K562 (cell line): Measurements from ENCODE around the gene AQP1. TPM values are rescaled to one million over a fixed set of nuclear protein-coding genes. Genes with fewer than 3 reads are reported as not detected.

Experiments
- ATAC-seq: fragments of 200-7000 bp; cut with Tn5 transposase; 3 replicates; pipeline ENCODE4 v1.9.1; 2020; ENCODE audit warnings: moderate library complexity
- BruUV-seq: library from RNA; stranded (reverse); fragments of 400-500 nt; replicated peaks from 2 replicates; lab custom pipeline; 2021; lab: Mats Ljungman, UMichigan
- CTCF ChIA-PET: fragments of 300-600 bp; formaldehyde crosslinking; extraction: SDS; loops from one replicate; lab custom pipeline; 2021; ENCODE audit warnings: low intra/inter-chr PET ratio; lab: Yijun Ruan, JAX
- POLR2A ChIA-PET: fragments of 300-600, 350-650 bp; sonication (Branson Sonifier 250); formaldehyde crosslinking; extraction: SDS; loops from one replicate; lab custom pipeline; 2021; ENCODE audit warnings: antibody characterized with exemption, inconsistent platforms; lab: Yijun Ruan, JAX
- DNase-seq, 4 experiments: peaks; one replicate each; pipeline versions ENCODE4 v3.0.0 to v3.0.0-alpha.2; 2011 to 2018; ENCODE audit warnings: low spot score in 3 of 4, mixed read lengths in 3 of 4; ENCODE audit errors: extremely low read depth in 1 of 4
- FAIRE-seq: peaks from 2 replicates; lab custom pipeline; 2011; peaks lifted over from hg19 to GRCh38; lab: Jason Lieb, UNC
- H2AFZ ChIP-seq: 2 replicates; pipeline ENCODE4 v1.6.0; 2011; ENCODE audit warnings: low read depth, low read length, control low read depth, inconsistent platforms
- H3K27ac ChIP-seq: fragments of 200-600 bp; 3 replicates; pipeline ENCODE4 v1.8.0; 2011; ENCODE audit warnings: low read depth, mild to moderate bottlenecking, control low read depth, inconsistent platforms, low read length, moderate library complexity, mixed read lengths; ENCODE audit errors: extremely low read depth
- H3K27me3 ChIP-seq, 2 experiments: fragments of 300-600 bp in 1 of 2; 2 replicates in 1 of 2; 3 replicates in 1 of 2; pipeline versions ENCODE4 v1.6.0 to v1.8.0; 2011; ENCODE audit warnings: inconsistent platforms in 2 of 2, low read length in 2 of 2, mild to moderate bottlenecking in 1 of 2, mixed read lengths in 1 of 2, moderate library complexity in 1 of 2; ENCODE audit not compliant: control insufficient read depth in 2 of 2, insufficient read depth in 2 of 2
- H3K36me3 ChIP-seq: fragments of 300-600 bp; 3 replicates; pipeline ENCODE4 v1.8.0; 2011; ENCODE audit warnings: mild to moderate bottlenecking, low read length, inconsistent platforms; ENCODE audit not compliant: control insufficient read depth, insufficient read depth
- H3K4me1 ChIP-seq, 2 experiments: fragments of 200-600 bp in 1 of 2; replicated peaks in 1 of 2; 2 replicates in 1 of 2; 3 replicates in 1 of 2; pipeline versions ENCODE4 v1.5.1 to v1.8.0; 2011; ENCODE audit warnings: inconsistent platforms in 2 of 2, low read length in 2 of 2, mild to moderate bottlenecking in 1 of 2, mixed read lengths in 1 of 2, moderate library complexity in 1 of 2; ENCODE audit not compliant: control insufficient read depth in 2 of 2, insufficient read depth in 2 of 2
- H3K4me2 ChIP-seq: 2 replicates; pipeline ENCODE4 v1.6.1; 2011; ENCODE audit warnings: low read length, control low read depth, inconsistent platforms, mixed read lengths; ENCODE audit not compliant: insufficient read depth
- H3K4me3 ChIP-seq: fragments of 200-600 bp; sonication (generic), shearing (Covaris generic); 2 replicates; pipeline ENCODE4 v1.5.1; 2016; ENCODE audit warnings: control low read depth, inconsistent platforms
- H3K79me2 ChIP-seq: fragments of 200-600 bp; 3 replicates; pipeline ENCODE4 v1.8.0; 2011; ENCODE audit warnings: low read length, inconsistent platforms; ENCODE audit not compliant: control insufficient read depth, insufficient read depth
- H3K9ac ChIP-seq, 2 experiments: 2 replicates each; pipeline versions ENCODE4 v1.6.0 to v1.6.1; 2011; ENCODE audit warnings: low read depth in 2 of 2, low read length in 2 of 2, control low read depth in 1 of 2, inconsistent platforms in 1 of 2, mild to moderate bottlenecking in 1 of 2, mixed read lengths in 1 of 2; ENCODE audit not compliant: insufficient read depth in 1 of 2
- H3K9me1 ChIP-seq: one replicate; pipeline ENCODE4 v1.6.0; 2011; ENCODE audit warnings: inconsistent platforms, mild to moderate bottlenecking, low read length, moderate library complexity; ENCODE audit not compliant: control insufficient read depth, insufficient read depth
- H3K9me3 ChIP-seq: replicated peaks from 2 replicates; pipeline ENCODE4 v1.5.1; 2011; ENCODE audit warnings: low read depth, low read length, inconsistent platforms; ENCODE audit not compliant: control insufficient read depth, insufficient read depth
- H4K20me1 ChIP-seq: replicated peaks from 2 replicates; pipeline ENCODE4 v1.6.1; 2011; ENCODE audit warnings: low read length, inconsistent platforms, mixed read lengths; ENCODE audit not compliant: control insufficient read depth, insufficient read depth
- ETV5 ChIP-seq: sonication (generic); formaldehyde crosslinking; IDR thresholded peaks from 2 replicates; pipeline ENCODE4 v1.4.0; 2020; ENCODE audit warnings: low read depth, mild to moderate bottlenecking, missing genetic modification reagents
- GABPA ChIP-seq: fragments of 200-800 bp; sonication (Bioruptor generic); conservative IDR thresholded peaks from 2 replicates; pipeline ENCODE4 v1.6.1; 2016; ENCODE audit warnings: low read depth, missing genetic modification characterization, missing compliant biosample characterization
- HIVEP1 ChIP-seq: fragments of 250-450 bp; sonication (Bioruptor Pico); IDR thresholded peaks from 2 replicates; pipeline ENCODE4 v1.4.0; 2020; ENCODE audit warnings: mild to moderate bottlenecking
- JUNB ChIP-seq: fragments of 450-650 bp; formaldehyde crosslinking; conservative IDR thresholded peaks from 2 replicates; pipeline ENCODE4 v1.4.0; 2020; ENCODE audit warnings: mild to moderate bottlenecking
- KHSRP ChIP-seq: fragments of 450-650 bp; IDR thresholded peaks from 2 replicates; pipeline ENCODE4 v1.6.1; 2017
- LEF1 ChIP-seq: fragments of 450-650 bp; IDR thresholded peaks from 2 replicates; pipeline ENCODE4 v1.6.1; 2016; ENCODE audit warnings: mild to moderate bottlenecking
- U2AF1 ChIP-seq: fragments of 200-400 bp; formaldehyde crosslinking; optimal IDR thresholded peaks from 2 replicates; pipeline ENCODE3; 2017; ENCODE audit warnings: mild to moderate bottlenecking, low read depth, low read length, moderate library complexity
- ZBTB17 ChIP-seq: fragments of 450-650 bp; formaldehyde crosslinking; IDR thresholded peaks from 2 replicates; pipeline ENCODE4 v1.4.0; 2020; ENCODE audit warnings: mild to moderate bottlenecking
- ZNF253 ChIP-seq: fragments of 250-450 bp; sonication (Bioruptor Pico); conservative IDR thresholded peaks from 2 replicates; pipeline ENCODE4 v1.6.1; 2021; ENCODE audit warnings: mild to moderate bottlenecking
- ZNF551 ChIP-seq: fragments of 250-450 bp; sonication (Bioruptor Pico); IDR thresholded peaks from 2 replicates; pipeline ENCODE4 v1.5.0; 2021; ENCODE audit warnings: mild to moderate bottlenecking, moderate library complexity
- ZNF561 ChIP-seq: fragments of 450-650 bp; formaldehyde crosslinking; conservative IDR thresholded peaks from 2 replicates; pipeline ENCODE4 v1.4.0; 2020; ENCODE audit warnings: mild to moderate bottlenecking, moderate library complexity
- ZNF696 ChIP-seq: fragments of 250-450 bp; sonication (Bioruptor Pico); conservative IDR thresholded peaks from 2 replicates; pipeline ENCODE4 v1.4.0; 2020; ENCODE audit warnings: mild to moderate bottlenecking, moderate library complexity
- ZNF79 ChIP-seq: fragments of 250-450 bp; sonication (Bioruptor Pico); IDR thresholded peaks from 2 replicates; pipeline ENCODE4 v1.4.0; 2020; ENCODE audit warnings: low read depth, mild to moderate bottlenecking, moderate library complexity
- WGBS: fragments of 100-300 bp; shearing (Covaris generic); methylation state at CpG from one replicate; pipeline ENCODE4 v1.1.6; 2016; ENCODE audit warnings: low coverage, mixed read lengths; ENCODE audit not compliant: insufficient coverage; ENCODE audit errors: missing lambda C conversion rate; 5-methylcytosine and 5-hydroxymethylcytosine counted together
- in situ Hi-C: fragments of 300-500 bp; cut with MboI; formaldehyde crosslinking; loops from 4 replicates; pipeline ENCODE4 v1.15.0; 2018; ENCODE audit warnings: inconsistent platforms, mixed read lengths
- intact Hi-C: fragments of 100-400 bp; cut with micrococcal nuclease; formaldehyde crosslinking; loops from 2 replicates; pipeline ENCODE4 v1.14.2; 2022
- polyA plus RNA-seq, 8 experiments: library from polyadenylated mRNA; depleted of rRNA in 4 of 8; stranded (reverse) in 5 of 8; unstranded in 3 of 8; fragments of >200 nt; fragmentation: Nextera tagmentation in 2 of 8; fragmentation: Illumina TruSeq in 1 of 8; extraction: Ambion mirVana in 2 of 8; extraction: Trizol in 1 of 8; gene quantifications; 2 replicates each; pipeline versions ENCODE4 v1.2.1 to v1.2.3, GENCODE V29; 2011 to 2014; ENCODE audit warnings: inconsistent platforms in 1 of 8, missing spikeins in 1 of 8
- total RNA-seq, 7 experiments: library from RNA; depleted of rRNA in 6 of 7; stranded (reverse); fragments of >200 nt in 6 of 7; fragmentation: Illumina TruSeq in 2 of 7; extraction: Trizol in 2 of 7; gene quantifications; 2 replicates each; pipeline versions ENCODE4 v1.2.1 to v1.2.3, GENCODE V29; 2011 to 2021; ENCODE audit warnings: low replicate concordance in 1 of 7
- TF ChIP-seq, protein P1 (sequence below), 2 experiments: IDR thresholded peaks; 2 replicates each; pipeline ENCODE4 v1.6.1; 2011; ENCODE audit warnings: borderline replicate concordance in 1 of 2, control low read depth in 1 of 2, low read depth in 1 of 2, low read length in 1 of 2, mild to moderate bottlenecking in 1 of 2, mixed read lengths in 1 of 2, moderate library complexity in 1 of 2; ENCODE audit not compliant: insufficient read depth in 1 of 2, insufficient read length in 1 of 2, poor library complexity in 1 of 2, severe bottlenecking in 1 of 2; ENCODE audit errors: extremely low read depth in 1 of 2
- TF ChIP-seq, protein P2 (sequence below), 2 experiments: fragments of 450-650 bp; IDR thresholded peaks; 2 replicates each; pipeline ENCODE4 v1.6.1; 2016
- TF ChIP-seq, protein P3 (sequence below): fragments of 250-450 bp; sonication (Bioruptor Pico); IDR thresholded peaks from 2 replicates; pipeline ENCODE4 v1.9.0; 2021; ENCODE audit warnings: mild to moderate bottlenecking
- TF ChIP-seq, protein P4 (sequence below), 3 experiments: IDR thresholded peaks in 2 of 3; conservative IDR thresholded peaks in 1 of 3; 2 replicates each; pipeline ENCODE4 v1.5.1; 2011 to 2012; ENCODE audit warnings: low read length in 3 of 3, mild to moderate bottlenecking in 3 of 3, control low read depth in 2 of 3, improper control_type of control experiment in 1 of 3, inconsistent platforms in 1 of 3, low read depth in 1 of 3, mixed read lengths in 1 of 3, moderate library complexity in 1 of 3; ENCODE audit not compliant: insufficient read depth in 2 of 3

Gene AQP1
- total and polyA plus RNA-seq, 9 of the 15 experiments (the other 6 are each of a cell fraction or from before 2014, with no cell fraction given), result 0.18 to 12.6 (median 4.1) TPM

DNA sequence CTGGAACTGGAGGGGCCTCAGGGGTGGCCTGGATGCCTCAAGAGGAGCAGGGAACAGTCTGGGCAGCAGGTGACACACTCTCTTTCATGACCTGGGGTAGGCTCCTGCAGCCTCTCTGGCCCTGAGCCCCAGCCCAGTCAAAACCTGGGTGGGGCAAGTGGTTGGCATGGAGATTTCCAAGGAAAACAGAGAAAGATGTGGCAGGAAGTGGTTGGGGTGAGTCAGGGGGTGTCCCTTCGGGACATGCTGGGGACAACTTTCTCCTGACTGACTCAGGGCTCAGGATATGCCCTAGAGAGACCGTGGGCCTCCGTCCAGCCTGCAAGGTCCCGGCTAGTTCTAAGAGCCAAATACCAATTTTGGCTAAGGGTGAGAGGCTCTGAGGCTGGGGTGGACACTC, 2.9 kb downstream of the AQP1 start:
- POLR2A ChIA-PET, result interaction anchor here (0.6 to 1.4 kb wide), 3 partner anchors 16 to 1828 kb away, joined by 3 read pairs; no protein-coding TSS in a partner anchor
- CTCF ChIA-PET, result no interaction called here
- in situ Hi-C loops, result no loop called here
- TF ChIP-seq ZNF253 (no peak), KHSRP (no peak), ZNF696 (CRISPR knock-in tag) (no peak), ETV5 (CRISPR knock-in tag) (peak; percentile 65), ZNF551 (no peak), ZBTB17 (CRISPR knock-in tag) (no peak), JUNB (CRISPR knock-in tag) (no peak), HIVEP1 (CRISPR knock-in tag) (no peak), U2AF1 (no peak), LEF1 (no peak), GABPA (tag) (peak; percentile 65), ZNF561 (CRISPR knock-in tag) (no peak), ZNF79 (CRISPR knock-in tag) (no peak)
- TF ChIP-seq, protein P1, sequence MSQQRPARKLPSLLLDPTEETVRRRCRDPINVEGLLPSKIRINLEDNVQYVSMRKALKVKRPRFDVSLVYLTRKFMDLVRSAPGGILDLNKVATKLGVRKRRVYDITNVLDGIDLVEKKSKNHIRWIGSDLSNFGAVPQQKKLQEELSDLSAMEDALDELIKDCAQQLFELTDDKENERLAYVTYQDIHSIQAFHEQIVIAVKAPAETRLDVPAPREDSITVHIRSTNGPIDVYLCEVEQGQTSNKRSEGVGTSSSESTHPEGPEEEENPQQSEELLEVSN (IDR thresholded peaks at IDR 0.05; ENCODE audit: borderline replicate concordance in 1 of 2, extremely low read depth in 1 of 2, insufficient read depth in 1 of 2, insufficient read length in 1 of 2, low read depth in 1 of 2, low read length in 1 of 2, poor library complexity in 1 of 2, severe bottlenecking in 1 of 2), result peak in 1 of 2 experiments; percentile 1
- TF ChIP-seq, protein P2, sequence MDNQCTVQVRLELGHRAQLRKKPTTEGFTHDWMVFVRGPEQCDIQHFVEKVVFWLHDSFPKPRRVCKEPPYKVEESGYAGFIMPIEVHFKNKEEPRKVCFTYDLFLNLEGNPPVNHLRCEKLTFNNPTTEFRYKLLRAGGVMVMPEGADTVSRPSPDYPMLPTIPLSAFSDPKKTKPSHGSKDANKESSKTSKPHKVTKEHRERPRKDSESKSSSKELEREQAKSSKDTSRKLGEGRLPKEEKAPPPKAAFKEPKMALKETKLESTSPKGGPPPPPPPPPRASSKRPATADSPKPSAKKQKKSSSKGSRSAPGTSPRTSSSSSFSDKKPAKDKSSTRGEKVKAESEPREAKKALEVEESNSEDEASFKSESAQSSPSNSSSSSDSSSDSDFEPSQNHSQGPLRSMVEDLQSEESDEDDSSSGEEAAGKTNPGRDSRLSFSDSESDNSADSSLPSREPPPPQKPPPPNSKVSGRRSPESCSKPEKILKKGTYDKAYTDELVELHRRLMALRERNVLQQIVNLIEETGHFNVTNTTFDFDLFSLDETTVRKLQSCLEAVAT (IDR thresholded peaks at IDR 0.05), result no peak
- TF ChIP-seq, protein P3, sequence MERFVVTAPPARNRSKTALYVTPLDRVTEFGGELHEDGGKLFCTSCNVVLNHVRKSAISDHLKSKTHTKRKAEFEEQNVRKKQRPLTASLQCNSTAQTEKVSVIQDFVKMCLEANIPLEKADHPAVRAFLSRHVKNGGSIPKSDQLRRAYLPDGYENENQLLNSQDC (CRISPR knock-in tag), result no peak
- TF ChIP-seq, protein P4, sequence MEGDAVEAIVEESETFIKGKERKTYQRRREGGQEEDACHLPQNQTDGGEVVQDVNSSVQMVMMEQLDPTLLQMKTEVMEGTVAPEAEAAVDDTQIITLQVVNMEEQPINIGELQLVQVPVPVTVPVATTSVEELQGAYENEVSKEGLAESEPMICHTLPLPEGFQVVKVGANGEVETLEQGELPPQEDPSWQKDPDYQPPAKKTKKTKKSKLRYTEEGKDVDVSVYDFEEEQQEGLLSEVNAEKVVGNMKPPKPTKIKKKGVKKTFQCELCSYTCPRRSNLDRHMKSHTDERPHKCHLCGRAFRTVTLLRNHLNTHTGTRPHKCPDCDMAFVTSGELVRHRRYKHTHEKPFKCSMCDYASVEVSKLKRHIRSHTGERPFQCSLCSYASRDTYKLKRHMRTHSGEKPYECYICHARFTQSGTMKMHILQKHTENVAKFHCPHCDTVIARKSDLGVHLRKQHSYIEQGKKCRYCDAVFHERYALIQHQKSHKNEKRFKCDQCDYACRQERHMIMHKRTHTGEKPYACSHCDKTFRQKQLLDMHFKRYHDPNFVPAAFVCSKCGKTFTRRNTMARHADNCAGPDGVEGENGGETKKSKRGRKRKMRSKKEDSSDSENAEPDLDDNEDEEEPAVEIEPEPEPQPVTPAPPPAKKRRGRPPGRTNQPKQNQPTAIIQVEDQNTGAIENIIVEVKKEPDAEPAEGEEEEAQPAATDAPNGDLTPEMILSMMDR (IDR thresholded peaks at IDR 0.05 in 2 of 3, conservative IDR thresholded peaks at IDR 0.05 in 1 of 3; ENCODE audit: insufficient read depth in 2 of 3, low read depth in 1 of 3, low read length in 3 of 3), result 0 out of 6 replicates have a peak, but pooled peaks of 1 of the 3 experiments have one; percentile 6

More for the DNA sequence above, 2.9 kb downstream of the AQP1 start:
- Histone ChIP-seq H4K20me1 (no peaks in the 10 kb centered on the region), H3K9me1 (no peaks in the 10 kb centered on the region), H3K4me1 (peaks cover 71 to 82% of the 10 kb centered on the region in 2 experiments), H3K36me3 (no peaks in the 10 kb centered on the region), H3K27ac (peak overlapping the region; percentile 82), H3K27me3 (no peaks in the 10 kb centered on the region), H3K79me2 (no peaks in the 10 kb centered on the region; the same call in 2 of the 3 replicates), H3K4me2 (peak overlapping the region; percentile 70), H3K9me3 (no peaks in the 10 kb centered on the region), H3K9ac (peak overlapping the region; percentile 56 to 84), H2AFZ (peak overlapping the region; percentile 42; the same call in 1 of the 2 replicates), H3K4me3 (peak overlapping the region; percentile 5; the same call in 1 of the 2 replicates)
- DNase-seq, result peak in 1 of 4 experiments; percentile 53
- ATAC-seq, result peak; percentile 29
- intact Hi-C loops, result loop anchor here (2.0 kb wide), 1 partner anchor 18 kb away; no protein-coding TSS in a partner anchor
- 11% methylated on average over 4 of the region's 4 CpGs for WGBS
- FAIRE-seq, result peak; percentile 23
- BruUV-seq, result no TSS peak
